T-helper 2 cell treated with Interferon-gamma antibody and Interleukin-4, amounts not matched to agents 100 ng/mL and 5 ng/mL, for 36 hours (primary cell): Measurements from ENCODE around the gene ARID1B. TPM values are rescaled to one million over a fixed set of nuclear protein-coding genes. Genes with fewer than 3 reads are reported as not detected.

ENCODE experiments used
- intact Hi-C: fragments of 100-400 bp; cut with micrococcal nuclease; formaldehyde crosslinking; loops from one replicate; pipeline ENCODE4 v1.15.1; 2023
- total RNA-seq: library from RNA; stranded (reverse); gene quantifications from 2 replicates; pipeline ENCODE4 v1.2.3, GENCODE V29; 2022

The ARID1B gene
- total RNA-seq, 1 donor from 2014 or later: 82.5 TPM

GRCh38 chr6:156899532-156900135 is 122.5 kb downstream of the ARID1B start:
- intact Hi-C loops: no loop called here

- intact Hi-C loops: no loop called here
Observed at GRCh38 chr6:156900292-156900691, 123.1 kb downstream of the ARID1B start.

GRCh38 chr6:156901309-156902019 is 124.3 kb downstream of the ARID1B start:
- intact Hi-C loops: no loop called here

- intact Hi-C loops: no loop called here
Observed at GRCh38 chr6:156902782-156903181, 125.6 kb downstream of the ARID1B start.

GRCh38 chr6:156904176-156904967 is 127.2 kb downstream of the ARID1B start:
- intact Hi-C loops: no loop called here

- intact Hi-C loops: no loop called here
Observed at GRCh38 chr6:156905801-156906200, 128.6 kb downstream of the ARID1B start.

GRCh38 chr6:156906451-156906850 is 129.3 kb downstream of the ARID1B start:
- intact Hi-C loops: no loop called here

GRCh38 chr6:156909212-156910010 is 132.2 kb downstream of the ARID1B start:
- intact Hi-C loops: no loop called here

GRCh38 chr6:156910011-156910334 is 132.8 kb downstream of the ARID1B start:
- intact Hi-C loops: no loop called here

- intact Hi-C loops: no loop called here
Observed at GRCh38 chr6:156910938-156911337, 133.8 kb downstream of the ARID1B start.

- intact Hi-C loops: no loop called here
Observed at GRCh38 chr6:156911581-156911980, 134.4 kb downstream of the ARID1B start.

GRCh38 chr6:156912431-156912830 is 135.3 kb downstream of the ARID1B start:
- intact Hi-C loops: no loop called here

- intact Hi-C loops: no loop called here
Observed at GRCh38 chr6:156914181-156914580, 137.0 kb downstream of the ARID1B start.

- intact Hi-C loops: no loop called here
Observed at GRCh38 chr6:156916130-156916801, 139.1 kb downstream of the ARID1B start.

- intact Hi-C loops: no loop called here
Observed at GRCh38 chr6:156917213-156917612, 140.0 kb downstream of the ARID1B start.

GRCh38 chr6:156918647-156919046 is 141.5 kb downstream of the ARID1B start:
- intact Hi-C loops: no loop called here

- intact Hi-C loops: no loop called here
Observed at GRCh38 chr6:156919370-156919769, 142.2 kb downstream of the ARID1B start.

- intact Hi-C loops: no loop called here
Observed at GRCh38 chr6:156919814-156920369, 142.7 kb downstream of the ARID1B start.

GRCh38 chr6:156924246-156924645 is 147.1 kb downstream of the ARID1B start:
- intact Hi-C loops: no loop called here

GRCh38 chr6:156925026-156925425 is 147.8 kb downstream of the ARID1B start:
- intact Hi-C loops: no loop called here
